SK-N-SH treated with all-trans-retinoic acid at 6 μM for 48 hours (cell line): ENCODE measurements around the gene G0S2.

ENCODE experiments used
- ATAC-seq: fragments of 200-7000 bp; cut with Tn5 transposase; 3 replicates; pipeline ENCODE4 v1.9.1; 2020; ENCODE audit warnings: mild to moderate bottlenecking, moderate library complexity
- ARNTL ChIP-seq: fragments of 450-650 bp; formaldehyde crosslinking; IDR thresholded peaks from 2 replicates; pipeline ENCODE4 v1.5.0; 2020; ENCODE audit warnings: low read depth, mild to moderate bottlenecking, moderate library complexity, borderline replicate concordance
- BACH2 ChIP-seq: fragments of 250-450 bp; sonication (Bioruptor Pico); IDR thresholded peaks from 2 replicates; pipeline ENCODE4 v1.9.0; 2021; ENCODE audit warnings: mild to moderate bottlenecking, borderline replicate concordance
- CSDC2 ChIP-seq: fragments of 250-450 bp; sonication (Bioruptor Pico); IDR thresholded peaks from 2 replicates; pipeline ENCODE4 v1.5.0; 2020; ENCODE audit warnings: mild to moderate bottlenecking, moderate library complexity
- CSRNP3 ChIP-seq: fragments of 250-450 bp; sonication (Bioruptor Pico); IDR thresholded peaks from 2 replicates; pipeline ENCODE4 v1.5.1; 2021; ENCODE audit warnings: mild to moderate bottlenecking, moderate library complexity
- ESRRG ChIP-seq: fragments of 250-450 bp; sonication (Bioruptor Pico); IDR thresholded peaks from 2 replicates; pipeline ENCODE4 v1.6.1; 2021; ENCODE audit warnings: mild to moderate bottlenecking
- GLIS3 ChIP-seq: fragments of 250-450 bp; sonication (Bioruptor Pico); IDR thresholded peaks from 2 replicates; pipeline ENCODE4 v1.5.0; 2020; ENCODE audit warnings: mild to moderate bottlenecking, moderate library complexity
- ISL1 ChIP-seq: fragments of 250-450 bp; sonication (Bioruptor Pico); IDR thresholded peaks from 2 replicates; pipeline ENCODE4 v2.1.2; 2022; ENCODE audit warnings: mild to moderate bottlenecking, moderate library complexity
- OSR1 ChIP-seq: fragments of 250-450 bp; sonication (Bioruptor Pico); IDR thresholded peaks from 2 replicates; pipeline ENCODE4 v1.8.0; 2022; ENCODE audit warnings: moderate library complexity, mild to moderate bottlenecking, inconsistent platforms
- PATZ1 ChIP-seq: fragments of 250-450 bp; sonication (Bioruptor Pico); IDR thresholded peaks from 2 replicates; pipeline ENCODE4 v1.8.0; 2020; ENCODE audit warnings: mild to moderate bottlenecking, moderate library complexity, borderline replicate concordance
- RARB ChIP-seq: fragments of 250-450 bp; sonication (Bioruptor Pico); IDR thresholded peaks from 2 replicates; pipeline ENCODE4 v1.8.0; 2021; ENCODE audit warnings: mild to moderate bottlenecking, moderate library complexity
- SNAI2 ChIP-seq: fragments of 250-450 bp; sonication (Bioruptor Pico); IDR thresholded peaks from 2 replicates; pipeline ENCODE4 v1.5.0; 2020; ENCODE audit warnings: mild to moderate bottlenecking, moderate library complexity
- TCF4 ChIP-seq: fragments of 250-450 bp; sonication (Bioruptor Pico); IDR thresholded peaks from 2 replicates; pipeline ENCODE4 v1.8.0; 2021; ENCODE audit warnings: mild to moderate bottlenecking, moderate library complexity, borderline replicate concordance
- TOX ChIP-seq: fragments of 250-450 bp; sonication (Bioruptor Pico); IDR thresholded peaks from 2 replicates; pipeline ENCODE4 v1.8.0; 2021; ENCODE audit warnings: mild to moderate bottlenecking, moderate library complexity, borderline replicate concordance
- ZFP3 ChIP-seq: fragments of 250-450 bp; sonication (Bioruptor Pico); IDR thresholded peaks from 2 replicates; pipeline ENCODE4 v1.5.0; 2020; ENCODE audit warnings: mild to moderate bottlenecking, moderate library complexity
- ZFP30 ChIP-seq: fragments of 450-650 bp; formaldehyde crosslinking; IDR thresholded peaks from 2 replicates; pipeline ENCODE4 v1.5.0; 2022; ENCODE audit warnings: mild to moderate bottlenecking, moderate library complexity
- ZNF565 ChIP-seq: fragments of 450-650 bp; formaldehyde crosslinking; conservative IDR thresholded peaks from 2 replicates; pipeline ENCODE4 v1.5.0; 2020; ENCODE audit warnings: low read depth, mild to moderate bottlenecking, moderate library complexity
- ZNF70 ChIP-seq: fragments of 450-650 bp; formaldehyde crosslinking; IDR thresholded peaks from 2 replicates; pipeline ENCODE4 v1.5.0; 2020; ENCODE audit warnings: mild to moderate bottlenecking, moderate library complexity
- ZNF8 ChIP-seq: fragments of 450-650 bp; formaldehyde crosslinking; IDR thresholded peaks from 2 replicates; pipeline ENCODE4 v1.5.0; 2020; ENCODE audit warnings: mild to moderate bottlenecking, moderate library complexity
- TF ChIP-seq, protein P1 (sequence below): fragments of 250-450 bp; sonication (Bioruptor Pico); IDR thresholded peaks from 2 replicates; pipeline ENCODE4 v1.5.0; 2020; ENCODE audit warnings: mild to moderate bottlenecking, moderate library complexity
- TF ChIP-seq, protein P2 (sequence below): fragments of 250-450 bp; sonication (Bioruptor Pico); IDR thresholded peaks from 2 replicates; pipeline ENCODE4 v1.5.1; 2020; ENCODE audit warnings: low read depth, mild to moderate bottlenecking, moderate library complexity

The G0S2 gene

DNA sequence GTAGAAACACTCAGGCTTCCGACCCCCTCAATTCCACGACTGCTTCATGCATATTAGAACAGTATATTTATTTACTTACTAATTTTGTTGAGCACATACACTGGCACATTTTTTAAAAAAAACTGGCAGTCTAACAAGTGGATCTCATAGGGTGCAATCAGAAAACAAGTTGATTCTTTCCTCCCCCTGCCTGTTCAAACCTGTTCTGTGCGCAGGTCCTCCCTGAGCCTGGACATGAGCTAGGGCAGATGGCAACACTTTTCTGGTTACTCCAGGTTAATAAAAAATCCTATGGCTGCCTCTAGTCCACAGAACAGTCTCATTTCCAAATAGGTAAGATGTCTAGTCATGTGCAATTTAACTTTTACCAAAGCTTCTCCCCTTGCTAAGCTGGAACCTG lies 48.1 kb downstream of the G0S2 start:
- TF ChIP-seq ZNF70 (CRISPR knock-in tag) (no peak), CSDC2 (CRISPR knock-in tag) (no peak), OSR1 (CRISPR knock-in tag) (no peak), ZFP3 (no peak), SNAI2 (CRISPR knock-in tag) (no peak), TOX (no peak), ZNF8 (no peak), PATZ1 (CRISPR knock-in tag) (no peak), RARB (CRISPR knock-in tag) (no peak), ISL1 (CRISPR knock-in tag) (no peak), ARNTL (no peak), ESRRG (no peak), ZFP30 (CRISPR knock-in tag) (no peak), ZNF565 (CRISPR knock-in tag) (no peak)
- TF ChIP-seq, protein P1, sequence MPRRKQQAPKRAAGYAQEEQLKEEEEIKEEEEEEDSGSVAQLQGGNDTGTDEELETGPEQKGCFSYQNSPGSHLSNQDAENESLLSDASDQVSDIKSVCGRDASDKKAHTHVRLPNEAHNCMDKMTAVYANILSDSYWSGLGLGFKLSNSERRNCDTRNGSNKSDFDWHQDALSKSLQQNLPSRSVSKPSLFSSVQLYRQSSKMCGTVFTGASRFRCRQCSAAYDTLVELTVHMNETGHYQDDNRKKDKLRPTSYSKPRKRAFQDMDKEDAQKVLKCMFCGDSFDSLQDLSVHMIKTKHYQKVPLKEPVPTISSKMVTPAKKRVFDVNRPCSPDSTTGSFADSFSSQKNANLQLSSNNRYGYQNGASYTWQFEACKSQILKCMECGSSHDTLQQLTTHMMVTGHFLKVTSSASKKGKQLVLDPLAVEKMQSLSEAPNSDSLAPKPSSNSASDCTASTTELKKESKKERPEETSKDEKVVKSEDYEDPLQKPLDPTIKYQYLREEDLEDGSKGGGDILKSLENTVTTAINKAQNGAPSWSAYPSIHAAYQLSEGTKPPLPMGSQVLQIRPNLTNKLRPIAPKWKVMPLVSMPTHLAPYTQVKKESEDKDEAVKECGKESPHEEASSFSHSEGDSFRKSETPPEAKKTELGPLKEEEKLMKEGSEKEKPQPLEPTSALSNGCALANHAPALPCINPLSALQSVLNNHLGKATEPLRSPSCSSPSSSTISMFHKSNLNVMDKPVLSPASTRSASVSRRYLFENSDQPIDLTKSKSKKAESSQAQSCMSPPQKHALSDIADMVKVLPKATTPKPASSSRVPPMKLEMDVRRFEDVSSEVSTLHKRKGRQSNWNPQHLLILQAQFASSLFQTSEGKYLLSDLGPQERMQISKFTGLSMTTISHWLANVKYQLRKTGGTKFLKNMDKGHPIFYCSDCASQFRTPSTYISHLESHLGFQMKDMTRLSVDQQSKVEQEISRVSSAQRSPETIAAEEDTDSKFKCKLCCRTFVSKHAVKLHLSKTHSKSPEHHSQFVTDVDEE (CRISPR knock-in tag), result no peak
- TF ChIP-seq, protein P2, sequence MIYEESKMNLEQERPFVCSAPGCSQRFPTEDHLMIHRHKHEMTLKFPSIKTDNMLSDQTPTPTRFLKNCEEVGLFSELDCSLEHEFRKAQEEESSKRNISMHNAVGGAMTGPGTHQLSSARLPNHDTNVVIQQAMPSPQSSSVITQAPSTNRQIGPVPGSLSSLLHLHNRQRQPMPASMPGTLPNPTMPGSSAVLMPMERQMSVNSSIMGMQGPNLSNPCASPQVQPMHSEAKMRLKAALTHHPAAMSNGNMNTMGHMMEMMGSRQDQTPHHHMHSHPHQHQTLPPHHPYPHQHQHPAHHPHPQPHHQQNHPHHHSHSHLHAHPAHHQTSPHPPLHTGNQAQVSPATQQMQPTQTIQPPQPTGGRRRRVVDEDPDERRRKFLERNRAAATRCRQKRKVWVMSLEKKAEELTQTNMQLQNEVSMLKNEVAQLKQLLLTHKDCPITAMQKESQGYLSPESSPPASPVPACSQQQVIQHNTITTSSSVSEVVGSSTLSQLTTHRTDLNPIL (CRISPR knock-in tag), result no peak
- no peak for ATAC-seq

GRCh38 chr1:209723756-209724693 lies 48.8 kb downstream of the G0S2 start:
- TF ChIP-seq TCF4 (CRISPR knock-in tag) (no peak), CSRNP3 (CRISPR knock-in tag) (no peak), ARNTL (no peak), ZFP3 (no peak), ESRRG (no peak), ISL1 (CRISPR knock-in tag) (no peak), BACH2 (CRISPR knock-in tag) (no peak), TOX (no peak), ZNF565 (CRISPR knock-in tag) (no peak), GLIS3 (CRISPR knock-in tag) (no peak), ZFP30 (CRISPR knock-in tag) (no peak)
- TF ChIP-seq, protein P2 (CRISPR knock-in tag), result no peak
- TF ChIP-seq, protein P1 (CRISPR knock-in tag), result no peak
- ATAC-seq, result no peak
